GM12801 (cell line): ENCODE data around the gene MARCHF6.

Experiments
- CTCF ChIP-seq: IDR thresholded peaks from one replicate; pipeline ENCODE4 v1.5.1; 2011; ENCODE audit warnings: control low read depth; ENCODE audit not compliant: insufficient read length; ENCODE audit errors: extremely low read depth

The MARCHF6 gene

GRCh38 chr5:10351919-10352318, 1.6 kb upstream of the MARCHF6 start:
- no peak for TF ChIP-seq CTCF

GRCh38 chr5:10352430-10353240, 860 bp upstream of the MARCHF6 start:
- TF ChIP-seq CTCF: no peak

- TF ChIP-seq CTCF: no peak
These were observed 765 bp downstream of the MARCHF6 start for GRCh38 chr5:10354048-10354872.

- TF ChIP-seq CTCF: no peak
These were observed 1.8 kb downstream of the MARCHF6 start for GRCh38 chr5:10355071-10355889.

GRCh38 chr5:10358999-10359398, 5.5 kb downstream of the MARCHF6 start:
- TF ChIP-seq CTCF: no peak

- TF ChIP-seq CTCF: no peak
These were observed 7.2 kb downstream of the MARCHF6 start for GRCh38 chr5:10360686-10361085.
